Suprapubic skin (tissue), 4 donors: Measurements from ENCODE around the gene PDE4D.

ENCODE experiments used
- CTCF ChIP-seq, 2 donors: fragments of 200-600 bp in 1 of 2; fragments of 450-650 bp in 1 of 2; sonication (generic) in 1 of 2; IDR thresholded peaks; one replicate each; pipeline ENCODE4 v1.5.1; 2016 to 2019; ENCODE audit warnings: antibody characterized with exemption in 2 of 2, mild to moderate bottlenecking in 1 of 2, moderate library complexity in 1 of 2
- EP300 ChIP-seq: sonication (generic); formaldehyde crosslinking; IDR thresholded peaks from one replicate; pipeline ENCODE4 v1.6.1; 2017; ENCODE audit warnings: antibody characterized with exemption
- POLR2A ChIP-seq, 2 donors: fragments of 450-650 bp; IDR thresholded peaks; one replicate each; pipeline ENCODE4 v1.6.1; 2017; ENCODE audit warnings: antibody characterized with exemption in 2 of 2, mild to moderate bottlenecking in 2 of 2, moderate library complexity in 2 of 2
- POLR2AphosphoS5 ChIP-seq, 3 donors: sonication (generic); formaldehyde crosslinking; IDR thresholded peaks; one replicate each; pipeline ENCODE4 v1.6.1; 2017; ENCODE audit warnings: antibody characterized with exemption in 3 of 3

GRCh38 chr5:59179704-59180103, 713.8 kb downstream of the PDE4D start:
- TF ChIP-seq CTCF (IDR thresholded peaks at IDR 0.05): no peak
- TF ChIP-seq POLR2AphosphoS5 (IDR thresholded peaks at IDR 0.05): no peak
- TF ChIP-seq EP300: no peak
- no peak for TF ChIP-seq POLR2A (IDR thresholded peaks at IDR 0.05)
